Astrocyte of the cerebellum (primary cell): ENCODE measurements around the gene CLSTN1.

Experiments
- DNase-seq: peaks from one replicate; pipeline ENCODE4 v3.0.0-alpha.2; 2011; ENCODE audit warnings: low read depth
- H3K4me3 ChIP-seq: 2 replicates; pipeline ENCODE4 v1.5.1; 2011; ENCODE audit warnings: mild to moderate bottlenecking, low read depth, low read length, moderate library complexity
- in situ Hi-C: cut with HindIII; loops from 2 replicates; pipeline ENCODE4 v1.10.0; 2017; ENCODE audit warnings: low sequenced_read_pairs
- TF ChIP-seq, protein P1 (sequence below): IDR thresholded peaks from 2 replicates; pipeline ENCODE4 v1.5.1; 2012; ENCODE audit warnings: low read length, low read depth, moderate library complexity, mild to moderate bottlenecking; ENCODE audit errors: missing control alignments

The CLSTN1 gene

DNA sequence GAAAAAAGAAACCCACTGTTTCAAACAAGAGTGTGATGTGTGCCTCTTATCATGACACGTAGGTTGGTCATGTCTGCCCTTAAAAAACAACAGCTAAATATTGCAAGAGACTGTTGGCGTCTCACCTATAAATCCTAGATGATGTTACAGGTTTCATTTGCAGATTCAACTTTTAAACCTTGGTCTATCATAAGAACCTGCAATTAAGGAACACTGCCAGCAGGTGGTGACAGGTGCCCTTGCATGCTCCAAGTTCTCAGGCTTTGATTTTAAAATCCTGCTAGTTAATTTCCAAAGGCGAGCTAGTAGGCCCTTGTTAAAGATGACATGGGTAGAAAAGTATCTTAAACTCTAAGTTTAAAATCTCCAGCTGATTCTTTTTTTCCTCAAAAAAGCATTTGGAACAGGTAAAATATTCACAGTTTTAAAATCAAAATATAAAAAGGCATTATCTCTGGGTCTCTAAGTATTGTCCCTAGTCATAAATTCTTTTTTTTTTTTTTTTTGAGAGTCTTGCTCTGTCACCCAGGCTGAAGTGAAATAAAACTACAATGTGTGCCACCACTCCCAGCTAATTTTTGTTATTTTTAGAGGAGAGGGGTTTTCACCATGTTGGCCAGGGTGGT is 39.1 kb downstream of the CLSTN1 start:
- DNase-seq = peak; percentile 60
- TF ChIP-seq, protein P1, sequence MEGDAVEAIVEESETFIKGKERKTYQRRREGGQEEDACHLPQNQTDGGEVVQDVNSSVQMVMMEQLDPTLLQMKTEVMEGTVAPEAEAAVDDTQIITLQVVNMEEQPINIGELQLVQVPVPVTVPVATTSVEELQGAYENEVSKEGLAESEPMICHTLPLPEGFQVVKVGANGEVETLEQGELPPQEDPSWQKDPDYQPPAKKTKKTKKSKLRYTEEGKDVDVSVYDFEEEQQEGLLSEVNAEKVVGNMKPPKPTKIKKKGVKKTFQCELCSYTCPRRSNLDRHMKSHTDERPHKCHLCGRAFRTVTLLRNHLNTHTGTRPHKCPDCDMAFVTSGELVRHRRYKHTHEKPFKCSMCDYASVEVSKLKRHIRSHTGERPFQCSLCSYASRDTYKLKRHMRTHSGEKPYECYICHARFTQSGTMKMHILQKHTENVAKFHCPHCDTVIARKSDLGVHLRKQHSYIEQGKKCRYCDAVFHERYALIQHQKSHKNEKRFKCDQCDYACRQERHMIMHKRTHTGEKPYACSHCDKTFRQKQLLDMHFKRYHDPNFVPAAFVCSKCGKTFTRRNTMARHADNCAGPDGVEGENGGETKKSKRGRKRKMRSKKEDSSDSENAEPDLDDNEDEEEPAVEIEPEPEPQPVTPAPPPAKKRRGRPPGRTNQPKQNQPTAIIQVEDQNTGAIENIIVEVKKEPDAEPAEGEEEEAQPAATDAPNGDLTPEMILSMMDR = peak; percentile 69
- no peak overlapping the region for H3K4me3 ChIP-seq
- in situ Hi-C loops = no loop called here

DNA sequence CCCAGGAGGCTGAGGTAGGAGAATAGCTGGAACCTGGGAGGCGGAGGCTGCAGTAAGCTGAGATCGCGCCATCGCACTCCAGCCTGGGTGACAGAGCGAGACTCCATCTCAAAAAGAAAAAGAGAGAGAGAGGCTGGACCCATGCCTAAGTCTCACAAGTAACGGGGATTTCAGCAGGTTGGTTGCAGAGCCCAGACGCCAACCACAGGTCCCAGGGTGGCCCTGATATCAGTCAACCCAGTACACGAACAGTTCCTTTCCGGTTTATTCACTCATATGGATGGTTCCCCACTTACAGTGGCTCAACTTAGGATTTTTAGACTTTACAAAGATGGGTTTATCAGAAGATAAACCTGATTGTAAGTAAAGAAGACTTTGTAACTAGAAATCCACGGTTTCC is 40.9 kb downstream of the CLSTN1 start:
- in situ Hi-C loops = no loop called here
- no peak for DNase-seq
- no peak overlapping the region for H3K4me3 ChIP-seq
- TF ChIP-seq, protein P1 = no peak

DNA sequence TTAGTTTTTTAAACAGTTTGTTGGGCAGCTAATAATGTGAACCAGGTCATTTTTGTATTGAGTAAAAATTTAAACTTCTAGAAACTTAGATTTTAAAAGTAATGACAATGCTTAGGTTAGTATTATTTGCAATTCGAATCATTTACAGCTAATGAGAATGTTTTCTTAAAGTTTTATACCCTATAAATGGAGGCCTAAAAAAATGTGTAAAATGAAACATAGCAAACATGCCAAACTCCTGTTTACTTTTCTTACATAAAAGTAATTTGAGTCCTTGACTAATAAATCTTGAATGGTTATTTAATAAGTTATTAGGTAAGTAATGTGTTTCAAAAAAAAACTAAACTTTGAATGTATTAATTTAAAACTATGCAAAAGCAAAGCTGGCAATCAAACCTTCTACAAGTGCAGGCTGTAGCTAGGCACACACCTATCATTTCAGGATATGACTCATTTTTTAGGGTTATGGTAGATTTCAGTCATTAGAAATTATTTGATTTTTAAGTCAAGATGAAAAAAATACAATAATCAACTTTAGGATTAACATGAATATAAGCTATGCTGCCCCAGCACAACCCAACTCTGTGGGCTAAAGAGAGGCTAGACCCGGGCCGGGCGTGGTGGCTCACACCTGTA is 41.5 kb downstream of the CLSTN1 start:
- in situ Hi-C loops = no loop called here
- DNase-seq = no peak
- no peak overlapping the region for H3K4me3 ChIP-seq
- TF ChIP-seq, protein P1 = no peak

DNA sequence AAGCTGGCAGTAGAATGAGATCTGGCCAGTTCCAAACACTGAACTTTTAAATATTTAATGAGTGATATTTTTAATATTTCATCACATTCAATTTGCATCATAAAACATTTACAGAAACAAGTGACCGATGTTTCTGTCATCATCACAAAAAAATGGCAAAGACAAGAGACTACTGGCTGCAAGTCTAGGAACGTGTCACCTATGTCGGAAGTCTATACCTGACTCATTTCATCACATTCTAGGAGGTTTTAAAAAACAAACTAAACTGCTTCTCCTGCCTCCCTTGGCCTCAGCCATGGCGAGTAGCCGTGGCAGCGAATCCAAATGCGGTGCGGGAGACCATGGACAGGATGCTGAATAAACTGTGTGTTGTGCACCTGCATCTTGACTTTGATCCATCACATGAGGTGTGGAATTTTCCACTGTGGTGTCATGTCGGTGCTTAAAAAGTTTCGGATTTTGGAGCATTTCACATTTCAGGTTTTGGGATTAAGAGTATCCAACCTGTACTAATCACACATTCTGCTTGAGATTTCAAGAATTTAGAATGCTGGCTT is 43.1 kb downstream of the CLSTN1 start:
- no peak for DNase-seq
- no peak overlapping the region for H3K4me3 ChIP-seq
- TF ChIP-seq, protein P1 = no peak
- in situ Hi-C loops = no loop called here

DNA sequence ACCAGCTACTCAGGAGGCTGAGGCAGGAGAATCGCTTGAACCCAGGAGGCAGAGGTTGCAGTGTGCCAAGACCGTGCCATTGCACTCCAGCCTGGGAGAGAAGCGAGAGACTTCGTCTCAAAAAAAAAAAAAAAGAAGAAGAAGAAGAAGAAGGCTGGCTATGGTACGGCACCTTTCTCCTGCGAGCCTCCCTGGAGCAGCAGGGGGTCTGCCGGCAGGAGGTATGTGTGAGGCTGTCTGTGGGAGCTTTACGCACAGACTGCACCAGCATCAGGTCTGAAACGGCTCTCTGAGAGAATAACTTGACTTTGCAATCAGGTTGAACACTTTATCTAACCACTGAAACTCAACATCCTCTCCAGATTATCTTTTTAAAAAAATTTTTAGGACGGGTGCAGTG is 44.9 kb downstream of the CLSTN1 start:
- TF ChIP-seq, protein P1 = no peak
- in situ Hi-C loops = no loop called here
- no peak overlapping the region for H3K4me3 ChIP-seq
- DNase-seq = no peak

DNA sequence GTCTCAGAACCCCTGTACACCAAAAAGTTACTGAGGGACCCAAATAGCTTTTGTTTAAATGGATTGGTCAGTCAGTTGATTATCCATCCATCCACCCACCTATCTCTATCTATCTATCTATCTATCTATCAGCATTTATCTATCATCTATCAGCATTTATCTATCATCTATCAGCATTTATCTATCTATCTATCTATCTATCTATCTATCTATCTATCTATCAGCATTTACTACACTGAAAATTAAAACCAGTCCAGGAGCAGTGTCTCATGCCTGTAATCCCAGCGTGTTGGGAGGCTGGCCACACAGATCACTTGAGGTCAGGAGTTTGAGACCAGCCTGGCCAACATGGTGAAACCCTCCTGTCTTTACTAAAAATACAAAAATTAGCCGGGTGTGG is 47.1 kb downstream of the CLSTN1 start:
- in situ Hi-C loops = no loop called here
- H3K4me3 ChIP-seq = no peak overlapping the region
- TF ChIP-seq, protein P1 = no peak
- DNase-seq = no peak
